Measurements from ENCODE around the gene AKT1S1.

DNA sequence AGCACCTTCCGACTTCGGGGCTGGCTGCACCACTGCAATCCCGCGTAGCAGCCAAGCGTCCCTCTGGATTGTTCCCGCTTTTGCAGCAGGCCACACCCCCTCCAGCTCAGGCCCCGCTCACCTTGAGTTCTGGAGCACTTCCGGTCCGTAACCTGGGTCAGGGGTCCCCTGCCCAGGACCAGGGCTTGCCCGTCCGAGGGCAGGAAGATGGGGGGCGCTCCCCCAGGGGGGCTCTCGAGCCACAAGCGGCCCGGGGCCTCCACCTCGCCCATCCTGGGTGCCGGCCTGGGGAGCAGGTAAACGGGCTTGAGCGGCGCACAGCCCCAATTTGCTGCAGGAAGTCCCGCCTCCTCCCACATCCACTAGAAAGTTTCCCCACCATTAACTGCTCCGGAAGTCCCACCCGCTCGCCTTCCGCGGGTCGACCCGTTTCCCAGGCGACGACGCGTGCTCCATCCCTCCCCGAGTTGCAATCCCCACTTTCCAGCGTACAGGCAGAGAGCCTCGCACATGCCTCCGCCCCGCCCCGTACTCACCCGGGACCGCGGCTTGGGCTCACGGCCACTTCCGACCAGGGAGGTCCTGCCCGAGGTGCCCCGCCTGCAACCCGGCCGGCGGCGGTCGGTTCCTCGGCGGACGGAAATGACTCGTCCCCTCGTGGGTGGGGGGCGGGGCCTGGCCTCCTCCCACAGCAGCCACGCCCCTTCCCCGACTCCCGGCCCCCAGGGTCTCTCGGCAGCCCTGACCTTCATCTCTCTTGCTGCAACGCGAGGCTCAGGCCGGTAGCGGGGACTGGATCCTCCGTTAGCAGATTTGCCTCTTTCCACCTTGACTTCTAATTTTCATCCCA, 10.0 kb downstream of the AKT1S1 start, which contains the start of gene PNKP:
- TF ChIP-seq, protein P1, sequence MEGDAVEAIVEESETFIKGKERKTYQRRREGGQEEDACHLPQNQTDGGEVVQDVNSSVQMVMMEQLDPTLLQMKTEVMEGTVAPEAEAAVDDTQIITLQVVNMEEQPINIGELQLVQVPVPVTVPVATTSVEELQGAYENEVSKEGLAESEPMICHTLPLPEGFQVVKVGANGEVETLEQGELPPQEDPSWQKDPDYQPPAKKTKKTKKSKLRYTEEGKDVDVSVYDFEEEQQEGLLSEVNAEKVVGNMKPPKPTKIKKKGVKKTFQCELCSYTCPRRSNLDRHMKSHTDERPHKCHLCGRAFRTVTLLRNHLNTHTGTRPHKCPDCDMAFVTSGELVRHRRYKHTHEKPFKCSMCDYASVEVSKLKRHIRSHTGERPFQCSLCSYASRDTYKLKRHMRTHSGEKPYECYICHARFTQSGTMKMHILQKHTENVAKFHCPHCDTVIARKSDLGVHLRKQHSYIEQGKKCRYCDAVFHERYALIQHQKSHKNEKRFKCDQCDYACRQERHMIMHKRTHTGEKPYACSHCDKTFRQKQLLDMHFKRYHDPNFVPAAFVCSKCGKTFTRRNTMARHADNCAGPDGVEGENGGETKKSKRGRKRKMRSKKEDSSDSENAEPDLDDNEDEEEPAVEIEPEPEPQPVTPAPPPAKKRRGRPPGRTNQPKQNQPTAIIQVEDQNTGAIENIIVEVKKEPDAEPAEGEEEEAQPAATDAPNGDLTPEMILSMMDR (conservative IDR thresholded peaks at IDR 0.05; ENCODE audit: low read depth, low read length), result no peak
- TF ChIP-seq EZH2phosphoT487 (IDR thresholded peaks at IDR 0.05; ENCODE audit: borderline replicate concordance, low read length) (no peak), EZH2 (IDR thresholded peaks at IDR 0.05; ENCODE audit: low read length, unreplicated experiment) (no peak)

Data from PC-3 (cell line).